HEK293 (cell line): ENCODE results near the gene ZSCAN9.

Experiments used
- KLF1 ChIP-seq: fragments of 450-650 bp; formaldehyde crosslinking; IDR thresholded peaks from 2 replicates; pipeline ENCODE4 v1.5.1; 2016; ENCODE audit warnings: missing biosample characterization, missing genetic modification characterization
- KLF16 ChIP-seq: fragments of 450-650 bp; formaldehyde crosslinking; IDR thresholded peaks from 2 replicates; pipeline ENCODE4 v1.5.1; 2017; ENCODE audit warnings: missing biosample characterization, missing genetic modification characterization
- MZF1 ChIP-seq: fragments of 450-650 bp; formaldehyde crosslinking; IDR thresholded peaks from 2 replicates; pipeline ENCODE4 v1.5.1; 2017; ENCODE audit warnings: missing biosample characterization, missing genetic modification characterization, borderline replicate concordance
- PRDM1 ChIP-seq: fragments of 450-650 bp; formaldehyde crosslinking; IDR thresholded peaks from 2 replicates; pipeline ENCODE4; 2016; ENCODE audit warnings: missing biosample characterization, missing genetic modification characterization
- SCRT1 ChIP-seq: fragments of 450-650 bp; formaldehyde crosslinking; IDR thresholded peaks from 2 replicates; pipeline ENCODE4 v1.5.1; 2016; ENCODE audit warnings: missing biosample characterization, missing genetic modification characterization, borderline replicate concordance
- SCRT2 ChIP-seq: fragments of 450-650 bp; formaldehyde crosslinking; IDR thresholded peaks from 2 replicates; pipeline ENCODE4 v1.5.1; 2016; ENCODE audit warnings: missing biosample characterization, missing genetic modification characterization
- SP2 ChIP-seq: fragments of 450-650 bp; formaldehyde crosslinking; IDR thresholded peaks from 2 replicates; pipeline ENCODE4 v1.5.1; 2016; ENCODE audit warnings: missing biosample characterization, missing genetic modification characterization
- SP3 ChIP-seq: fragments of 450-650 bp; formaldehyde crosslinking; IDR thresholded peaks from 2 replicates; pipeline ENCODE4 v1.5.1; 2016; ENCODE audit warnings: missing biosample characterization, missing genetic modification characterization
- YY2 ChIP-seq: fragments of 450-650 bp; formaldehyde crosslinking; IDR thresholded peaks from 2 replicates; pipeline ENCODE4 v1.5.1; 2016; ENCODE audit warnings: missing biosample characterization, missing genetic modification characterization
- ZBTB8A ChIP-seq: fragments of 450-650 bp; formaldehyde crosslinking; IDR thresholded peaks from 2 replicates; pipeline ENCODE4 v1.5.1; 2016; ENCODE audit warnings: missing biosample characterization, missing genetic modification characterization
- ZFP69B ChIP-seq: fragments of 450-650 bp; formaldehyde crosslinking; IDR thresholded peaks from 2 replicates; pipeline ENCODE4 v1.5.1; 2016; ENCODE audit warnings: missing biosample characterization, missing genetic modification characterization
- ZNF146 ChIP-seq: fragments of 450-650 bp; formaldehyde crosslinking; IDR thresholded peaks from 2 replicates; pipeline ENCODE4 v1.5.1; 2016; ENCODE audit warnings: missing biosample characterization, missing genetic modification characterization
- ZNF169 ChIP-seq: fragments of 450-650 bp; formaldehyde crosslinking; IDR thresholded peaks from 2 replicates; pipeline ENCODE4 v1.5.1; 2016; ENCODE audit warnings: missing biosample characterization, missing genetic modification characterization
- ZNF175 ChIP-seq: fragments of 450-650 bp; formaldehyde crosslinking; IDR thresholded peaks from 2 replicates; pipeline ENCODE4 v1.5.1; 2016; ENCODE audit warnings: missing biosample characterization, missing genetic modification characterization
- ZNF202 ChIP-seq: fragments of 450-650 bp; formaldehyde crosslinking; IDR thresholded peaks from 2 replicates; pipeline ENCODE4 v1.5.1; 2016; ENCODE audit warnings: missing biosample characterization, missing genetic modification characterization, borderline replicate concordance
- ZNF239 ChIP-seq: fragments of 450-650 bp; formaldehyde crosslinking; IDR thresholded peaks from 2 replicates; pipeline ENCODE4 v1.5.1; 2016; ENCODE audit warnings: missing biosample characterization, missing genetic modification characterization
- ZNF266 ChIP-seq: fragments of 450-650 bp; formaldehyde crosslinking; IDR thresholded peaks from 2 replicates; pipeline ENCODE4 v1.5.1; 2016; ENCODE audit warnings: missing biosample characterization, missing genetic modification characterization, low read depth
- ZNF423 ChIP-seq: fragments of 450-650 bp; formaldehyde crosslinking; IDR thresholded peaks from 2 replicates; pipeline ENCODE4 v1.5.1; 2016; ENCODE audit warnings: missing biosample characterization, missing genetic modification characterization
- ZNF530 ChIP-seq: fragments of 450-650 bp; formaldehyde crosslinking; IDR thresholded peaks from 2 replicates; pipeline ENCODE4 v1.5.1; 2016; ENCODE audit warnings: low read depth, missing biosample characterization, missing genetic modification characterization
- ZNF548 ChIP-seq: fragments of 450-650 bp; formaldehyde crosslinking; IDR thresholded peaks from 2 replicates; pipeline ENCODE4 v1.5.1; 2016; ENCODE audit warnings: missing biosample characterization, missing genetic modification characterization
- ZNF558 ChIP-seq: fragments of 450-650 bp; formaldehyde crosslinking; IDR thresholded peaks from 2 replicates; pipeline ENCODE4 v1.5.1; 2016; ENCODE audit warnings: missing biosample characterization, missing genetic modification characterization
- ZNF658 ChIP-seq: fragments of 450-650 bp; formaldehyde crosslinking; IDR thresholded peaks from 2 replicates; pipeline ENCODE4; 2016; ENCODE audit warnings: missing biosample characterization, missing genetic modification characterization
- ZNF707 ChIP-seq: fragments of 450-650 bp; formaldehyde crosslinking; IDR thresholded peaks from 2 replicates; pipeline ENCODE4 v1.5.1; 2016; ENCODE audit warnings: missing biosample characterization, missing genetic modification characterization
- ZNF747 ChIP-seq: fragments of 450-650 bp; formaldehyde crosslinking; IDR thresholded peaks from 2 replicates; pipeline ENCODE4 v1.5.1; 2016; ENCODE audit warnings: missing biosample characterization, missing genetic modification characterization
- ZNF776 ChIP-seq: fragments of 450-650 bp; formaldehyde crosslinking; IDR thresholded peaks from 2 replicates; pipeline ENCODE4 v1.5.0; 2017; ENCODE audit warnings: missing biosample characterization, missing genetic modification characterization, borderline replicate concordance
- ZNF830 ChIP-seq: fragments of 450-650 bp; IDR thresholded peaks from 2 replicates; pipeline ENCODE4 v1.5.0; 2018; ENCODE audit warnings: missing biosample characterization, missing genetic modification characterization, low read depth, mild to moderate bottlenecking, moderate library complexity
- ZSCAN30 ChIP-seq: fragments of 450-650 bp; IDR thresholded peaks from 2 replicates; pipeline ENCODE4 v1.5.1; 2018; ENCODE audit warnings: missing biosample characterization, mild to moderate bottlenecking, missing genetic modification characterization, moderate library complexity
- TF ChIP-seq, protein P1 (sequence below): fragments of 450-650 bp; formaldehyde crosslinking; conservative IDR thresholded peaks from 2 replicates; pipeline ENCODE4 v1.5.1; 2016; ENCODE audit warnings: low read depth, missing biosample characterization, missing genetic modification characterization
- TF ChIP-seq, protein P2 (sequence below): fragments of 450-650 bp; formaldehyde crosslinking; IDR thresholded peaks from 2 replicates; pipeline ENCODE4 v1.5.1; 2016; ENCODE audit warnings: missing biosample characterization, missing genetic modification characterization, low read depth
- TF ChIP-seq, protein P3 (sequence below): fragments of 450-650 bp; formaldehyde crosslinking; IDR thresholded peaks from 2 replicates; pipeline ENCODE4 v1.5.1; 2016; ENCODE audit warnings: missing biosample characterization, missing genetic modification characterization, borderline replicate concordance
- TF ChIP-seq, protein P4 (sequence below): fragments of 450-650 bp; formaldehyde crosslinking; IDR thresholded peaks from 2 replicates; pipeline ENCODE4 v1.5.1; 2016; ENCODE audit warnings: missing biosample characterization, missing genetic modification characterization

The ZSCAN9 gene

DNA sequence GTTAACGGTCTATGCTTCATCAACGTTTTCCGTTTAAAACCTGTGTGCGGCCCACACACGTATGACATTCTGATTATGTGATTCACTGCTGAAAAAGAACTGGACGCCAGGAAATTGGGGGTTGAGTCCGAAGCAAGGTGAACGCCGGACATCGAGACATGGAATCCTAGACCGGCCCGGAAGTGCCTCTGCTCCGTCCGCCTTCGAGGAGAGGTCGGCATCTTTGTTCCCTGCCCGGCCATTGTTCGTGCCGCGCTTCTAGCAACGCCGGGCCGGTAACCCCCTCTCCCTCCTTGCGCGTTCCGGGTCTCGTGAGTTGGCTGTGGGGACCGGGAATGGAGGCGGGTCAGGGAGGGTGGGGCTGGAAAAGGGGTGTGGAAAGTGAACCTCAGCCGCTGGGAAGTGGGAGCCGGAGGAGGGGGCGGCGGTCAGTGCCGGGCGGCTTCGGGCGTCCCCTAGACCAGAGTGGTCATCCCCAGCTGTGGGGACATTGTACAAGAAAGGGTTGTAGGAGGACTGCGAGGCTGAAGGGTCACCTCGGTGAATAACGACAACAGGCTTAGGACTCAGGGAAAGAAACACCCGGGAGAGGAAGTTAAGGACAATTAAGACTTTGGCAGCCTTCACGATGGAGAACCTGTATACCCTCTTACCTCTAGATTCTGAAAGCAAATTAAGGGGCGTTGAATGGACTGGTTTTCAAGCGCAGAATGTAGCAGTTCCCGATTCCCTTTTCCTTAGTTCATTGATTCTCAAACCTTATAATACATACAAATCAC, at the start of gene ZSCAN9 (continued):
- TF ChIP-seq, protein P1, sequence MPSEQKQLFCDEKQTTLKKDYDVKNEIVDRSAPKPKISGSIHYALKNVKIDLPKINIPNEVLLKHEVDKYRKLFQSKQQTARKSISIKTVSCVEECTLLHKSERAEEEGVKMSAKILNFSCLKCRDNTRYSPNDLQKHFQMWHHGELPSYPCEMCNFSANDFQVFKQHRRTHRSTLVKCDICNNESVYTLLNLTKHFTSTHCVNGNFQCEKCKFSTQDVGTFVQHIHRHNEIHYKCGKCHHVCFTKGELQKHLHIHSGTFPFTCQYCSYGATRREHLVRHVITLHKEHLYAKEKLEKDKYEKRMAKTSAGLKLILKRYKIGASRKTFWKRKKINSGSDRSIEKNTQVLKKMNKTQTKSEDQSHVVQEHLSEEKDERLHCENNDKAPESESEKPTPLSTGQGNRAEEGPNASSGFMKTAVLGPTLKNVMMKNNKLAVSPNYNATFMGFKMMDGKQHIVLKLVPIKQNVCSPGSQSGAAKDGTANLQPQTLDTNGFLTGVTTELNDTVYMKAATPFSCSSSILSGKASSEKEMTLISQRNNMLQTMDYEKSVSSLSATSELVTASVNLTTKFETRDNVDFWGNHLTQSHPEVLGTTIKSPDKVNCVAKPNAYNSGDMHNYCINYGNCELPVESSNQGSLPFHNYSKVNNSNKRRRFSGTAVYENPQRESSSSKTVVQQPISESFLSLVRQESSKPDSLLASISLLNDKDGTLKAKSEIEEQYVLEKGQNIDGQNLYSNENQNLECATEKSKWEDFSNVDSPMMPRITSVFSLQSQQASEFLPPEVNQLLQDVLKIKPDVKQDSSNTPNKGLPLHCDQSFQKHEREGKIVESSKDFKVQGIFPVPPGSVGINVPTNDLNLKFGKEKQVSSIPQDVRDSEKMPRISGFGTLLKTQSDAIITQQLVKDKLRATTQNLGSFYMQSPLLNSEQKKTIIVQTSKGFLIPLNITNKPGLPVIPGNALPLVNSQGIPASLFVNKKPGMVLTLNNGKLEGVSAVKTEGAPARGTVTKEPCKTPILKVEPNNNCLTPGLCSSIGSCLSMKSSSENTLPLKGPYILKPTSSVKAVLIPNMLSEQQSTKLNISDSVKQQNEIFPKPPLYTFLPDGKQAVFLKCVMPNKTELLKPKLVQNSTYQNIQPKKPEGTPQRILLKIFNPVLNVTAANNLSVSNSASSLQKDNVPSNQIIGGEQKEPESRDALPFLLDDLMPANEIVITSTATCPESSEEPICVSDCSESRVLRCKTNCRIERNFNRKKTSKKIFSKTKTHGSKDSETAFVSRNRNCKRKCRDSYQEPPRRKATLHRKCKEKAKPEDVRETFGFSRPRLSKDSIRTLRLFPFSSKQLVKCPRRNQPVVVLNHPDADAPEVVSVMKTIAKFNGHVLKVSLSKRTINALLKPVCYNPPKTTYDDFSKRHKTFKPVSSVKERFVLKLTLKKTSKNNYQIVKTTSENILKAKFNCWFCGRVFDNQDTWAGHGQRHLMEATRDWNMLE (tag by site-specific recombination), result peak; percentile 89
- TF ChIP-seq, protein P2, sequence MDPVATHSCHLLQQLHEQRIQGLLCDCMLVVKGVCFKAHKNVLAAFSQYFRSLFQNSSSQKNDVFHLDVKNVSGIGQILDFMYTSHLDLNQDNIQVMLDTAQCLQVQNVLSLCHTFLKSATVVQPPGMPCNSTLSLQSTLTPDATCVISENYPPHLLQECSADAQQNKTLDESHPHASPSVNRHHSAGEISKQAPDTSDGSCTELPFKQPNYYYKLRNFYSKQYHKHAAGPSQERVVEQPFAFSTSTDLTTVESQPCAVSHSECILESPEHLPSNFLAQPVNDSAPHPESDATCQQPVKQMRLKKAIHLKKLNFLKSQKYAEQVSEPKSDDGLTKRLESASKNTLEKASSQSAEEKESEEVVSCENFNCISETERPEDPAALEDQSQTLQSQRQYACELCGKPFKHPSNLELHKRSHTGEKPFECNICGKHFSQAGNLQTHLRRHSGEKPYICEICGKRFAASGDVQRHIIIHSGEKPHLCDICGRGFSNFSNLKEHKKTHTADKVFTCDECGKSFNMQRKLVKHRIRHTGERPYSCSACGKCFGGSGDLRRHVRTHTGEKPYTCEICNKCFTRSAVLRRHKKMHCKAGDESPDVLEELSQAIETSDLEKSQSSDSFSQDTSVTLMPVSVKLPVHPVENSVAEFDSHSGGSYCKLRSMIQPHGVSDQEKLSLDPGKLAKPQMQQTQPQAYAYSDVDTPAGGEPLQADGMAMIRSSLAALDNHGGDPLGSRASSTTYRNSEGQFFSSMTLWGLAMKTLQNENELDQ (tag by site-specific recombination), result no peak
- TF ChIP-seq ZNF558 (tag by site-specific recombination) (no peak), MZF1 (tag by site-specific recombination) (peak; percentile 46; the same call in 1 of the 2 replicates), KLF1 (tag by site-specific recombination) (peak; percentile 64; the same call in 1 of the 2 replicates), ZNF776 (tag by site-specific recombination) (no peak), KLF16 (tag by site-specific recombination) (no peak; the same call in 1 of the 2 replicates), YY2 (peak; percentile 89), ZNF423 (no peak), SP3 (peak; percentile 86), ZSCAN30 (tag by site-specific recombination) (peak; percentile 90), ZFP69B (tag by site-specific recombination) (peak; percentile 56; the same call in 1 of the 2 replicates), SCRT2 (no peak), ZNF830 (tag by site-specific recombination) (no peak), ZNF530 (tag by site-specific recombination) (no peak), ZNF548 (tag by site-specific recombination) (no peak), ZNF266 (tag by site-specific recombination) (no peak), ZNF175 (tag by site-specific recombination) (no peak), ZNF707 (tag by site-specific recombination) (no peak), ZNF239 (tag by site-specific recombination) (no peak; the same call in 1 of the 2 replicates), SCRT1 (tag by site-specific recombination) (no peak), SP2 (peak; percentile 90), ZNF169 (tag by site-specific recombination) (no peak), ZNF747 (tag by site-specific recombination) (no peak), ZNF658 (tag by site-specific recombination) (no peak), ZNF146 (tag by site-specific recombination) (no peak; the same call in 1 of the 2 replicates), PRDM1 (no peak), ZNF202 (tag by site-specific recombination) (no peak), ZBTB8A (tag by site-specific recombination) (peak; percentile 76)
- TF ChIP-seq, protein P3, sequence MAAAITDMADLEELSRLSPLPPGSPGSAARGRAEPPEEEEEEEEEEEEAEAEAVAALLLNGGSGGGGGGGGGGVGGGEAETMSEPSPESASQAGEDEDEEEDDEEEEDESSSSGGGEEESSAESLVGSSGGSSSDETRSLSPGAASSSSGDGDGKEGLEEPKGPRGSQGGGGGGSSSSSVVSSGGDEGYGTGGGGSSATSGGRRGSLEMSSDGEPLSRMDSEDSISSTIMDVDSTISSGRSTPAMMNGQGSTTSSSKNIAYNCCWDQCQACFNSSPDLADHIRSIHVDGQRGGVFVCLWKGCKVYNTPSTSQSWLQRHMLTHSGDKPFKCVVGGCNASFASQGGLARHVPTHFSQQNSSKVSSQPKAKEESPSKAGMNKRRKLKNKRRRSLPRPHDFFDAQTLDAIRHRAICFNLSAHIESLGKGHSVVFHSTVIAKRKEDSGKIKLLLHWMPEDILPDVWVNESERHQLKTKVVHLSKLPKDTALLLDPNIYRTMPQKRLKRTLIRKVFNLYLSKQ (tag by site-specific recombination), result no peak
- TF ChIP-seq, protein P4, sequence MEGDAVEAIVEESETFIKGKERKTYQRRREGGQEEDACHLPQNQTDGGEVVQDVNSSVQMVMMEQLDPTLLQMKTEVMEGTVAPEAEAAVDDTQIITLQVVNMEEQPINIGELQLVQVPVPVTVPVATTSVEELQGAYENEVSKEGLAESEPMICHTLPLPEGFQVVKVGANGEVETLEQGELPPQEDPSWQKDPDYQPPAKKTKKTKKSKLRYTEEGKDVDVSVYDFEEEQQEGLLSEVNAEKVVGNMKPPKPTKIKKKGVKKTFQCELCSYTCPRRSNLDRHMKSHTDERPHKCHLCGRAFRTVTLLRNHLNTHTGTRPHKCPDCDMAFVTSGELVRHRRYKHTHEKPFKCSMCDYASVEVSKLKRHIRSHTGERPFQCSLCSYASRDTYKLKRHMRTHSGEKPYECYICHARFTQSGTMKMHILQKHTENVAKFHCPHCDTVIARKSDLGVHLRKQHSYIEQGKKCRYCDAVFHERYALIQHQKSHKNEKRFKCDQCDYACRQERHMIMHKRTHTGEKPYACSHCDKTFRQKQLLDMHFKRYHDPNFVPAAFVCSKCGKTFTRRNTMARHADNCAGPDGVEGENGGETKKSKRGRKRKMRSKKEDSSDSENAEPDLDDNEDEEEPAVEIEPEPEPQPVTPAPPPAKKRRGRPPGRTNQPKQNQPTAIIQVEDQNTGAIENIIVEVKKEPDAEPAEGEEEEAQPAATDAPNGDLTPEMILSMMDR, result no peak
